ENCODE measurements around the gene ATN1.

The ATN1 gene

GRCh38 chr12:6945613-6946012 lies 17.9 kb downstream of the ATN1 start:
- DNase-seq, result no peak

- DNase-seq, result peak; percentile 49
These were observed 18.5 kb downstream of the ATN1 start for GRCh38 chr12:6946033-6946919.

- DNase-seq, result no peak
These were observed 19.2 kb downstream of the ATN1 start for GRCh38 chr12:6946920-6947374.

- DNase-seq, result no peak
These were observed 19.9 kb downstream of the ATN1 start for GRCh38 chr12:6947615-6948014.

GRCh38 chr12:6948873-6949594 lies 21.3 kb downstream of the ATN1 start:
- no peak for DNase-seq

- DNase-seq, result no peak
These were observed 22.6 kb downstream of the ATN1 start for GRCh38 chr12:6950401-6950801.

- DNase-seq, result peak; percentile 68
These were observed 23.2 kb downstream of the ATN1 start, which contains the start of gene PTPN6 for GRCh38 chr12:6950811-6951540. Gene PTPN6 (plus strand): TSS chr12:6951356. CDS start chr12:6951513, 157 bp downstream.

GRCh38 chr12:6951551-6952120 lies 23.9 kb downstream of the ATN1 start:
- DNase-seq, result no peak

- DNase-seq, result no peak
These were observed 24.5 kb downstream of the ATN1 start for GRCh38 chr12:6952121-6952862.

- DNase-seq, result no peak
These were observed 25.2 kb downstream of the ATN1 start for GRCh38 chr12:6952863-6953441.

GRCh38 chr12:6953442-6954315 lies 25.9 kb downstream of the ATN1 start:
- peak; percentile 66 for DNase-seq

- DNase-seq, result no peak
These were observed 26.8 kb downstream of the ATN1 start for GRCh38 chr12:6954316-6955107.

GRCh38 chr12:6955108-6956020 lies 27.6 kb downstream of the ATN1 start:
- DNase-seq, result no peak

- no peak for DNase-seq
These were observed 28.4 kb downstream of the ATN1 start for GRCh38 chr12:6956021-6956727.

- DNase-seq, result no peak
These were observed 29.5 kb downstream of the ATN1 start for GRCh38 chr12:6957151-6957701.

GRCh38 chr12:6957741-6958608 lies 30.2 kb downstream of the ATN1 start:
- no peak for DNase-seq

GRCh38 chr12:6958609-6959057 lies 30.9 kb downstream of the ATN1 start:
- DNase-seq, result no peak
